ENCODE measurements around the gene TBXT. TPM values are rescaled to one million over a fixed set of nuclear protein-coding genes. Genes with fewer than 3 reads are reported as not detected.

Gene TBXT
- total and polyA plus RNA-seq, 9 of the 15 experiments (the other 6 are each of a cell fraction or from before 2014, with no cell fraction given), result not detected

DNA sequence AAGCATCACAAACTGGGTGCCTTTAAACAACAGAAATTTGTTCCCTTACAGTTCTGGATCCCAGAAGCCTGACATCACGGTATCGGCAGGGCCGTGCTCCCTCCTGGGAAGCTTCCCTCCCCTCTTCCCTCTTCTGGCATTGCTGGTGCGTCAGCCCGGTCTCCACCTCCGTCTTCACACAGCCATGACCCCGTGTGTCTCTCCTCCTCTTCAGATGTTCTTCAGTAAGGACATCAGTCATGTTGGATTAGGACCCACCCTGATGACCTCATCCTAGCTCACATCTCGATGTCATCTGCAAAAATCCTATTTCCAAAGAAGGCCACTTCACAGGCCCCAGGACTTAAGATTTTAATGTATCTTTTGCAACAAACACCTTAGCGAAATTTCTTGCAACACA, 38.4 kb upstream of the TBXT start:
- intact Hi-C loops (cut with micrococcal nuclease), result no loop called here
- Histone ChIP-seq H3K4me2 (ENCODE audit: insufficient read depth, low read length) (no peak overlapping the region), H3K9ac (ENCODE audit: insufficient read depth in 1 of 2, low read depth in 2 of 2, low read length in 2 of 2) (no peak overlapping the region), H3K4me1 (replicated peaks in 1 of 2; ENCODE audit: control insufficient read depth in 2 of 2, insufficient read depth in 2 of 2, low read length in 2 of 2) (no peaks in the 10 kb centered on the region), H3K9me3 (replicated peaks; ENCODE audit: control insufficient read depth, insufficient read depth, low read depth, low read length) (no peaks in the 10 kb centered on the region), H3K27ac (ENCODE audit: extremely low read depth, low read depth, low read length) (no peak overlapping the region), H3K9me1 (ENCODE audit: control insufficient read depth, insufficient read depth, low read length) (no peaks in the 10 kb centered on the region), H3K4me3 (no peak overlapping the region), H2AFZ (ENCODE audit: low read depth, low read length) (no peak overlapping the region), H3K36me3 (ENCODE audit: control insufficient read depth, insufficient read depth, low read length) (no peaks in the 10 kb centered on the region), H3K79me2 (ENCODE audit: control insufficient read depth, insufficient read depth, low read length) (no peaks in the 10 kb centered on the region), H4K20me1 (replicated peaks; ENCODE audit: control insufficient read depth, insufficient read depth, low read length) (peaks cover 3% of the 10 kb centered on the region; the same call in 1 of the 2 replicates), H3K27me3 (ENCODE audit: control insufficient read depth in 2 of 2, insufficient read depth in 2 of 2, low read length in 2 of 2) (peaks cover 33 to 53% of the 10 kb centered on the region in 2 experiments)
- ATAC-seq, result no peak
- BruUV-seq (replicated peaks), result no TSS peak
- WGBS (ENCODE audit: insufficient coverage, low coverage, missing lambda C conversion rate), result 2% methylated on average over 9 of the region's 9 CpGs
- FAIRE-seq, result no peak
- CTCF ChIA-PET (ENCODE audit: low intra/inter-chr PET ratio), result no interaction called here
- POLR2A ChIA-PET, result no interaction called here
- in situ Hi-C loops (cut with MboI), result no loop called here
- DNase-seq (ENCODE audit: extremely low read depth in 1 of 4, low spot score in 3 of 4), result no peak
- TF ChIP-seq, protein P1, sequence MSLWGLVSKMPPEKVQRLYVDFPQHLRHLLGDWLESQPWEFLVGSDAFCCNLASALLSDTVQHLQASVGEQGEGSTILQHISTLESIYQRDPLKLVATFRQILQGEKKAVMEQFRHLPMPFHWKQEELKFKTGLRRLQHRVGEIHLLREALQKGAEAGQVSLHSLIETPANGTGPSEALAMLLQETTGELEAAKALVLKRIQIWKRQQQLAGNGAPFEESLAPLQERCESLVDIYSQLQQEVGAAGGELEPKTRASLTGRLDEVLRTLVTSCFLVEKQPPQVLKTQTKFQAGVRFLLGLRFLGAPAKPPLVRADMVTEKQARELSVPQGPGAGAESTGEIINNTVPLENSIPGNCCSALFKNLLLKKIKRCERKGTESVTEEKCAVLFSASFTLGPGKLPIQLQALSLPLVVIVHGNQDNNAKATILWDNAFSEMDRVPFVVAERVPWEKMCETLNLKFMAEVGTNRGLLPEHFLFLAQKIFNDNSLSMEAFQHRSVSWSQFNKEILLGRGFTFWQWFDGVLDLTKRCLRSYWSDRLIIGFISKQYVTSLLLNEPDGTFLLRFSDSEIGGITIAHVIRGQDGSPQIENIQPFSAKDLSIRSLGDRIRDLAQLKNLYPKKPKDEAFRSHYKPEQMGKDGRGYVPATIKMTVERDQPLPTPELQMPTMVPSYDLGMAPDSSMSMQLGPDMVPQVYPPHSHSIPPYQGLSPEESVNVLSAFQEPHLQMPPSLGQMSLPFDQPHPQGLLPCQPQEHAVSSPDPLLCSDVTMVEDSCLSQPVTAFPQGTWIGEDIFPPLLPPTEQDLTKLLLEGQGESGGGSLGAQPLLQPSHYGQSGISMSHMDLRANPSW (CRISPR knock-in tag; IDR thresholded peaks at IDR 0.05), result no peak
- TF ChIP-seq, protein P2, sequence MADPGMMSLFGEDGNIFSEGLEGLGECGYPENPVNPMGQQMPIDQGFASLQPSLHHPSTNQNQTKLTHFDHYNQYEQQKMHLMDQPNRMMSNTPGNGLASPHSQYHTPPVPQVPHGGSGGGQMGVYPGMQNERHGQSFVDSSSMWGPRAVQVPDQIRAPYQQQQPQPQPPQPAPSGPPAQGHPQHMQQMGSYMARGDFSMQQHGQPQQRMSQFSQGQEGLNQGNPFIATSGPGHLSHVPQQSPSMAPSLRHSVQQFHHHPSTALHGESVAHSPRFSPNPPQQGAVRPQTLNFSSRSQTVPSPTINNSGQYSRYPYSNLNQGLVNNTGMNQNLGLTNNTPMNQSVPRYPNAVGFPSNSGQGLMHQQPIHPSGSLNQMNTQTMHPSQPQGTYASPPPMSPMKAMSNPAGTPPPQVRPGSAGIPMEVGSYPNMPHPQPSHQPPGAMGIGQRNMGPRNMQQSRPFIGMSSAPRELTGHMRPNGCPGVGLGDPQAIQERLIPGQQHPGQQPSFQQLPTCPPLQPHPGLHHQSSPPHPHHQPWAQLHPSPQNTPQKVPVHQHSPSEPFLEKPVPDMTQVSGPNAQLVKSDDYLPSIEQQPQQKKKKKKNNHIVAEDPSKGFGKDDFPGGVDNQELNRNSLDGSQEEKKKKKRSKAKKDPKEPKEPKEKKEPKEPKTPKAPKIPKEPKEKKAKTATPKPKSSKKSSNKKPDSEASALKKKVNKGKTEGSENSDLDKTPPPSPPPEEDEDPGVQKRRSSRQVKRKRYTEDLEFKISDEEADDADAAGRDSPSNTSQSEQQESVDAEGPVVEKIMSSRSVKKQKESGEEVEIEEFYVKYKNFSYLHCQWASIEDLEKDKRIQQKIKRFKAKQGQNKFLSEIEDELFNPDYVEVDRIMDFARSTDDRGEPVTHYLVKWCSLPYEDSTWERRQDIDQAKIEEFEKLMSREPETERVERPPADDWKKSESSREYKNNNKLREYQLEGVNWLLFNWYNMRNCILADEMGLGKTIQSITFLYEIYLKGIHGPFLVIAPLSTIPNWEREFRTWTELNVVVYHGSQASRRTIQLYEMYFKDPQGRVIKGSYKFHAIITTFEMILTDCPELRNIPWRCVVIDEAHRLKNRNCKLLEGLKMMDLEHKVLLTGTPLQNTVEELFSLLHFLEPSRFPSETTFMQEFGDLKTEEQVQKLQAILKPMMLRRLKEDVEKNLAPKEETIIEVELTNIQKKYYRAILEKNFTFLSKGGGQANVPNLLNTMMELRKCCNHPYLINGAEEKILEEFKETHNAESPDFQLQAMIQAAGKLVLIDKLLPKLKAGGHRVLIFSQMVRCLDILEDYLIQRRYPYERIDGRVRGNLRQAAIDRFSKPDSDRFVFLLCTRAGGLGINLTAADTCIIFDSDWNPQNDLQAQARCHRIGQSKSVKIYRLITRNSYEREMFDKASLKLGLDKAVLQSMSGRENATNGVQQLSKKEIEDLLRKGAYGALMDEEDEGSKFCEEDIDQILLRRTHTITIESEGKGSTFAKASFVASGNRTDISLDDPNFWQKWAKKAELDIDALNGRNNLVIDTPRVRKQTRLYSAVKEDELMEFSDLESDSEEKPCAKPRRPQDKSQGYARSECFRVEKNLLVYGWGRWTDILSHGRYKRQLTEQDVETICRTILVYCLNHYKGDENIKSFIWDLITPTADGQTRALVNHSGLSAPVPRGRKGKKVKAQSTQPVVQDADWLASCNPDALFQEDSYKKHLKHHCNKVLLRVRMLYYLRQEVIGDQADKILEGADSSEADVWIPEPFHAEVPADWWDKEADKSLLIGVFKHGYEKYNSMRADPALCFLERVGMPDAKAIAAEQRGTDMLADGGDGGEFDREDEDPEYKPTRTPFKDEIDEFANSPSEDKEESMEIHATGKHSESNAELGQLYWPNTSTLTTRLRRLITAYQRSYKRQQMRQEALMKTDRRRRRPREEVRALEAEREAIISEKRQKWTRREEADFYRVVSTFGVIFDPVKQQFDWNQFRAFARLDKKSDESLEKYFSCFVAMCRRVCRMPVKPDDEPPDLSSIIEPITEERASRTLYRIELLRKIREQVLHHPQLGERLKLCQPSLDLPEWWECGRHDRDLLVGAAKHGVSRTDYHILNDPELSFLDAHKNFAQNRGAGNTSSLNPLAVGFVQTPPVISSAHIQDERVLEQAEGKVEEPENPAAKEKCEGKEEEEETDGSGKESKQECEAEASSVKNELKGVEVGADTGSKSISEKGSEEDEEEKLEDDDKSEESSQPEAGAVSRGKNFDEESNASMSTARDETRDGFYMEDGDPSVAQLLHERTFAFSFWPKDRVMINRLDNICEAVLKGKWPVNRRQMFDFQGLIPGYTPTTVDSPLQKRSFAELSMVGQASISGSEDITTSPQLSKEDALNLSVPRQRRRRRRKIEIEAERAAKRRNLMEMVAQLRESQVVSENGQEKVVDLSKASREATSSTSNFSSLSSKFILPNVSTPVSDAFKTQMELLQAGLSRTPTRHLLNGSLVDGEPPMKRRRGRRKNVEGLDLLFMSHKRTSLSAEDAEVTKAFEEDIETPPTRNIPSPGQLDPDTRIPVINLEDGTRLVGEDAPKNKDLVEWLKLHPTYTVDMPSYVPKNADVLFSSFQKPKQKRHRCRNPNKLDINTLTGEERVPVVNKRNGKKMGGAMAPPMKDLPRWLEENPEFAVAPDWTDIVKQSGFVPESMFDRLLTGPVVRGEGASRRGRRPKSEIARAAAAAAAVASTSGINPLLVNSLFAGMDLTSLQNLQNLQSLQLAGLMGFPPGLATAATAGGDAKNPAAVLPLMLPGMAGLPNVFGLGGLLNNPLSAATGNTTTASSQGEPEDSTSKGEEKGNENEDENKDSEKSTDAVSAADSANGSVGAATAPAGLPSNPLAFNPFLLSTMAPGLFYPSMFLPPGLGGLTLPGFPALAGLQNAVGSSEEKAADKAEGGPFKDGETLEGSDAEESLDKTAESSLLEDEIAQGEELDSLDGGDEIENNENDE (IDR thresholded peaks at IDR 0.05; ENCODE audit: low read depth, low read length), result no peak
- TF ChIP-seq, protein P3, sequence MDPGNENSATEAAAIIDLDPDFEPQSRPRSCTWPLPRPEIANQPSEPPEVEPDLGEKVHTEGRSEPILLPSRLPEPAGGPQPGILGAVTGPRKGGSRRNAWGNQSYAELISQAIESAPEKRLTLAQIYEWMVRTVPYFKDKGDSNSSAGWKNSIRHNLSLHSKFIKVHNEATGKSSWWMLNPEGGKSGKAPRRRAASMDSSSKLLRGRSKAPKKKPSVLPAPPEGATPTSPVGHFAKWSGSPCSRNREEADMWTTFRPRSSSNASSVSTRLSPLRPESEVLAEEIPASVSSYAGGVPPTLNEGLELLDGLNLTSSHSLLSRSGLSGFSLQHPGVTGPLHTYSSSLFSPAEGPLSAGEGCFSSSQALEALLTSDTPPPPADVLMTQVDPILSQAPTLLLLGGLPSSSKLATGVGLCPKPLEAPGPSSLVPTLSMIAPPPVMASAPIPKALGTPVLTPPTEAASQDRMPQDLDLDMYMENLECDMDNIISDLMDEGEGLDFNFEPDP (CRISPR knock-in tag; IDR thresholded peaks at IDR 0.05), result no peak
- TF ChIP-seq KLF6 (CRISPR knock-in tag; IDR thresholded peaks at IDR 0.05; ENCODE audit: borderline replicate concordance) (no peak), MTA1 (IDR thresholded peaks at IDR 0.05; ENCODE audit: borderline replicate concordance) (no peak)

Measured in K562 (cell line).